ENCODE data around the gene EIF3CL. TPM values are rescaled to one million over a fixed set of nuclear protein-coding genes. Genes with fewer than 3 reads are reported as not detected.
"Not testable (repeated sequence)": the region's sequence is repeated elsewhere in the genome, so short reads cannot be mapped to it uniquely, and the experiment has no call there.

Gene EIF3CL
- total RNA-seq, 2 donors from 2014 or later: 155 to 261 TPM

DNA sequence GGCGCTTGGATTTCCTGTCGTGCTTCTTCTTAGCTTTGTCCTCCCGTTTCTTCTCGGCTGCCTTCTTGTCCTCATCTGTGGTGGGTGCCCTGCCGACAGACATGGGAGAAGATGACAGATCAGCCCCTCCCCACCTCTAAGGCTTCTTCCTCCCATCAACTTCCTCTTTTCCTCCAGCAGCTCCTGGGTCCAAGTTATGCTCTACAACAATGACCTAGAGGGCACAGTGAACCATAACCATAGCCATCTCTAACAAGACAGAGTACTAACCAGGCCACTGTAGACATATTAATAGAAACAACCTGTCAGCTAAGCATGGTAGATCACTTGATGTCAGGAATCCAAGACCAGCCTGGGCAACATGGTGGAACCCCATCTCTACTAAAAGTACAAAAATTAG, 11.6 kb downstream of the EIF3CL start:
- no CpG with 5 or more reads among the region's 5 CpGs for WGBS
- DNase-seq (ENCODE audit: low spot score); H3K4me3 ChIP-seq; H3K4me1 ChIP-seq (replicated peaks); H3K9me3 ChIP-seq; intact Hi-C loops (cut with DNase I); H3K27ac ChIP-seq; H3K27me3 ChIP-seq (replicated peaks; ENCODE audit: insufficient read depth); H3K36me3 ChIP-seq: not testable (repeated sequence)

DNA sequence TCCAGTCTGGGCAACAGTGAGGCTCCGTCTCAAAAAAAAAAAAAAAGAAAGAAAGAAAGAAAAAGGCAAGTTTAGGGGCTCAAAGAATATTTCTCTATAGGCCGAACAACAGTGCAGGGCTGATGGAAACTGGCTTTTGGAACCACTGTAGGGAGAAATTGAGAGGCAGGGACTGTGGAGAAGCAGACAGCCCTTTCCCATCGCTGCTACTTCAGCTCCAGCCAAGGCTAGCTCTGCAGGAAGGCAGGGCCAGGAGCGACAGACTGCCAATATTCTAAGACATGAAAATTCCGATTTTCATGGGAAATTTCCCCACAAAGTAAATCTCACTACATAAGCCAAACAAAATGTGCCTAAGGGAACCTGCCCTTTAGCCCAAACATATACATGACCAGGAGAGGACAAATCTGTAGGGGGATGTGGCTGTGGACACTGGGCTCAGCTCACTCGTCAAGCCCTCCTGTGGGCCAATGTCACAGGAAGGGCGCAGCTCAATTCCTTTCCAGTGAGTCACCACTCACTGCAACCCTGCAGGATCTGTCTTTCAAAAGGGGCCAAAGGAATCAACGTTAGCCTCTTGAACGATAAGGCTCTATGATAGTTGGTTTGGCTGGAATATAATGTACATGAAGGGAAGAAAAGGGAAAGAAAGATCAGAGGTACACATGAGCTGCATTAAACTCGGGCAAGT, 21.3 kb downstream of the EIF3CL start:
- H3K27me3 ChIP-seq (replicated peaks; ENCODE audit: insufficient read depth); DNase-seq (ENCODE audit: low spot score); H3K4me3 ChIP-seq; H3K27ac ChIP-seq; H3K9me3 ChIP-seq; H3K36me3 ChIP-seq; H3K4me1 ChIP-seq (replicated peaks); intact Hi-C loops (cut with DNase I): not testable (repeated sequence)
- 81% methylated on average over 4 of the region's 10 CpGs for WGBS

DNA sequence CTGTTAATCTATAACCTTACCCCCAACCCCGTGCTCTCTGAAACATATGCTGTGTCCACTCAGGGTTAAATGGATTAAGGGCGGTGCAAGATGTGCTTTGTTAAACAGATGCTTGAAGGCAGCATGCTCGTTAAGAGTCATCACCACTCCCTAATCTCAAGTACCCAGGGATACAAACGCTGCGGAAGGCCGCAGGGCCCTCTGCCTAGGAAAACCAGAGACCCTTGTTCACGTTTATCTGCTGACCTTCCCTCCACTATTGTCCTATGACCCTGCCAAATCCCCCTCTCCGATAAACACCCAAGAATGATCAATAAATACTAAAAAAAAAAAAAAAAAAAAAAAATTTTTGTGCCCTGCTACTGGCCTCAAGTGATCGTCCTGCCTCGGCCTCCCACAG, 25.8 kb downstream of the EIF3CL start:
- H3K9me3 ChIP-seq; intact Hi-C loops (cut with DNase I): not testable (repeated sequence)

DNA sequence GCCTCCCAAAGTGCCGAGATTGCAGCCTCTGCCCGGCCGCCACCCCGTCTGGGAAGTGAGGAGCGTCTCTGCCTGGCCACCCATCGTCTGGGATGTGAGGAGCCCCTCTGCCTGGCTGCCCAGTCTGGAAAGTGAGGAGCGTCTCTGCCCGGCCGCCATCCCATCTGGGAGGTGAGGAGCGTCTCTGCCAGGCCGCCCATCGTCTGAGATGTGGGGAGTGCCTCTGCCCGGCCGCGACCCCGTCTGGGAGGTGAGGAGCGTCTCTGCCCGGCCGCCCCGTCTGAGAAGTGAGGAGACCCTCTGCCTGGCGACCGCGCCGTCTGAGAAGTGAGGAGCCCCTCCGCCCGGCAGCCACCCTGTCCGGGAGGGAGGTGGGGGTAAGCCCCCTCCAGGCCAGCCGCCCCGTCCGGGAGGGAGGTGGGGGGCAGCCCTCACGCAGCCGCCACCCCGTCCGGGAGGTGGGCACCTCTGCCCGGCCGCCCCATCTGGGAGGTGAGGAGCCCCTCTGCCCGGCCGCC, 26.5 kb downstream of the EIF3CL start:
- DNase-seq (ENCODE audit: low spot score); H3K9me3 ChIP-seq; H3K27ac ChIP-seq; H3K4me1 ChIP-seq (replicated peaks); H3K27me3 ChIP-seq (replicated peaks; ENCODE audit: insufficient read depth); intact Hi-C loops (cut with DNase I); H3K36me3 ChIP-seq; H3K4me3 ChIP-seq: not testable (repeated sequence)
- WGBS: 97% methylated on average over 22 of the region's 38 CpGs

More for the DNA sequence above, 25.8 kb downstream of the EIF3CL start:
- peak; percentile 1 for DNase-seq (ENCODE audit: low spot score)
- H3K4me3 ChIP-seq; H3K27me3 ChIP-seq (replicated peaks; ENCODE audit: insufficient read depth); H3K4me1 ChIP-seq (replicated peaks); H3K27ac ChIP-seq; H3K36me3 ChIP-seq: not testable (repeated sequence)
- whole genome bisulfite sequencing: 89% methylated on average over 8 of the region's 10 CpGs

DNA sequence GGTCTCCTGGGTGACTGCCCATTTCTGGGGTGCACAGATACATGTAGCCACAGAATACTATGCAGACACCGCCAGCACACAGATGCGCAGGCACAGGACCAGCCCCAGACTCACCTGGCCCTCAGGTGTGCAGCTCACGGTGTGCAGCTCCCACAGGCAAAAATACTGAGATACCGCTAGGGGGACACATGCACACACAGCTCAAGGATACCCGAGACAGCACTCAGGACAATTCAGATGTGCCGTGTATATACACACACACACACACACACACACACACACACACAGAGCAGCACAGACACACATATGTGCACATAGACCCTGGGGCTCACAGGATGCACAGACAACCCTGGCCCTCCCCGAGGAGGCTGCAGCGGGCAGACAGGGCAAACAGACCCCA, 28.5 kb downstream of the EIF3CL start:
- H3K27me3 ChIP-seq (replicated peaks; ENCODE audit: insufficient read depth); H3K27ac ChIP-seq; intact Hi-C loops (cut with DNase I); H3K9me3 ChIP-seq; H3K36me3 ChIP-seq; H3K4me1 ChIP-seq (replicated peaks); H3K4me3 ChIP-seq: not testable (repeated sequence)
- peak; percentile 4 for DNase-seq (ENCODE audit: low spot score)
- no CpG with 5 or more reads among the region's 8 CpGs for WGBS

DNA sequence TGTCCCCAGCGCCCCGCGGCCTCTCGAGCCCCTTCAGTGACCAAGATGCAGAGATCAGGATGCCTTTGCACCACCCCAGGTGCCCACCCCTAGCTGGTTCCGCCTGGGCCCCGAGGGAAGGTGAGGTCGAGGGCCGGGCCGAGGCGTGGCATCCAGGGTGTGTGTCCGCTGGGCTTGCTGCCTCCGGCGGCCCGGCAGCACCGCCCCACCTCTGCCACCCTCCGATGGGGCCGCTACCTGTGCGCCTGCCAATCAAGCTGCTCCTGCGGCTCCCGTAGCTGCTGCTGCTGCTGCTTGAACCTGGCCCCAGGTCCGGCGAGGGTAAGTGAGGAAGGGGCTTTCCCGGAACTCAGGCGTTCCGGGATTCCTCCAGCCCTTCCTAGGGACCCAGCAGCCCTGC, 29.4 kb downstream of the EIF3CL start:
- H3K27ac ChIP-seq; DNase-seq (ENCODE audit: low spot score); H3K27me3 ChIP-seq (replicated peaks; ENCODE audit: insufficient read depth); H3K4me1 ChIP-seq (replicated peaks); H3K4me3 ChIP-seq; H3K36me3 ChIP-seq; H3K9me3 ChIP-seq; intact Hi-C loops (cut with DNase I): not testable (repeated sequence)
- 0% methylated on average over 1 of the region's 25 CpGs for WGBS

DNA sequence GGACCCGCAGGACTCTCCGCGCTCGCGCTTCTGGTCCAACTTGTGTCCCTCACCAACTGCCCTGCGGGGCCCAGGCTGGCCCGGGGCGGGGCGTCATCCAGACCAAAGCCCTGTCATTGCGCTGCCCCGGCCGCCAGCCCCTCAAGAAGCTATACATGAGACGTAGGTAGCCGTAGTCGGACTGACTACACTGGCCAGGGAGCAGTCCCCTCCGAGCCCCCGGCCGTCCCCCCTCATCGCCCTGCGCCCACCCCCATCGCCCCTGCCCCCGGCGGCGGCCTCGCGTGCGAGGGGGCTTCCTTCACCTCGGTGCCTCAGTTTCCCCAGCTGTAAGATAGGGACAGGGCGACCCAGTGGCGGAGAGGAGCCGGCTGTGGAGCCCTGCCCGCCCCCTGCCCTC, 35.7 kb downstream of the EIF3CL start:
- H3K27me3 ChIP-seq (replicated peaks; ENCODE audit: insufficient read depth); H3K36me3 ChIP-seq; H3K4me1 ChIP-seq (replicated peaks); DNase-seq (ENCODE audit: low spot score); H3K9me3 ChIP-seq; intact Hi-C loops (cut with DNase I); H3K27ac ChIP-seq; H3K4me3 ChIP-seq: not testable (repeated sequence)
- WGBS: 40% methylated on average over 1 of the region's 32 CpGs

DNA sequence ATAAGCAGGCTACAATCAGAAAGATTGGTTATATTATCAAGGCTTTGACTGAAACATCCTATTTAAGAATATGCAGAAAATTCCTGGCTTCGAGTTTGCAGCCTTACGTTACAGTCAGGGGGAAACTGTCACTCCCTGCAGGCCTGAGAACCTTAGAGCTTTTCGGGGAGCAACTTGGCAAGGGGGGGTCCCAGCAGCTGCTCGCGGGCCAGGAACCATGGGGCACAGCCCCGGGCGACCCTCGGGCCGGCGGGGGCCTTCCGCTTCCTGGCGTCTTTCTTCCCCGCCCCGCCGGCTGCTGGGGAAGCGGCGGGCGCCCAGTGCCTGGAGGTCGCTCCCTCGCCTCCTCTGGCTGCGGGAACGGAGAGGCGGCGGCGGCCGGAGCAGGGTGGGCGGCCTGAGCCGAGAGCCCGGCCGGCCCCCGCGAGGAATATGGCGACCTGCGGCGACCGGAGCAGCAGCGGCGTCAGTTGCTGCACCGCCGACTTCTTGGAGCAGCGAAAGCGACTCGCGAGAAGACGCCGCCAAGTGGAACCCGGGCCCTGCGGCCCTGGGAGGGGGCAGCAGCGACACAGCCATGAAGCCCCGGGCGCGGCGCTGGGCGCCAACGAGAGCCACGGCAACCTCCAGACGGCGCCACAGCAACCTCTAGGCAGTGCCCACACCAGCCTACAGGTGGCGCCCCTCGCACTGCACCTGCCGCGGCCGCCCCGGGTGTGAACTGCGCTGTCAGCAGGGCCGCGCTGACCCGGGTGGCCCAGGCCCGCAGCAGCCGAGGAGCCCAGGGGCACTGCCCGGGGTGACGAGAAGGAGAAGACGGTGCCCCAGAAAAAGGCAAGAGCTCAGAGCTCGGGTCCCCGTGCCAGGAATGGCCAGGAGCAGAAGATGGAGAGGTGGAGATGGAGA, 39.1 kb downstream of the EIF3CL start:
- 2% methylated on average over 15 of the region's 75 CpGs for WGBS
- DNase-seq (ENCODE audit: low spot score); intact Hi-C loops (cut with DNase I); H3K27me3 ChIP-seq (replicated peaks; ENCODE audit: insufficient read depth); H3K4me1 ChIP-seq (replicated peaks); H3K9me3 ChIP-seq; H3K27ac ChIP-seq; H3K36me3 ChIP-seq; H3K4me3 ChIP-seq: not testable (repeated sequence)

DNA sequence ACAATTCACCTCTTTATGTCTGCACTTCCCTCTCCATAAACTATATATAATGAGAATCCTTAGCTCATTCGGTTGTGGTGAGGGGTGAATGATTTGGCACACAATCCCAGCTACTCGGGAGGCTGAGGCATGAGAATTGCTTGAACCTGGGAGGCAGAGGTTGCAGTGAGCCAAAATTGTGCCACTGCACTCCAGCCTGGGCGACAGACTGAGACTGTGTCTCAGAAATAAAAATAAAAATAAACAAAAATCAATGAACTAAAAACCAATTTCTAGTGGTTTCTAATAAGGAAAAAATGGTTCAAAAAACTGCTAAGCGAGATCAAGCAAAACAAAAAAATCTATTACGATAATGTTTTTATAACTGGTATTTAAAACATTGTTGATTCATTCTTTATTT, 40.2 kb downstream of the EIF3CL start, which contains the start of gene NPIPB6:
NPIPB6 (minus strand) TSS at position 101 of the 400 bp plus-strand sequence. CDS start 686 bp downstream, outside the sequence.
- H3K4me3 ChIP-seq; H3K27me3 ChIP-seq (replicated peaks; ENCODE audit: insufficient read depth); DNase-seq (ENCODE audit: low spot score); H3K9me3 ChIP-seq; H3K4me1 ChIP-seq (replicated peaks); H3K36me3 ChIP-seq; H3K27ac ChIP-seq; intact Hi-C loops (cut with DNase I): not testable (repeated sequence)
- WGBS: no CpG with 5 or more reads among the region's 5 CpGs

DNA sequence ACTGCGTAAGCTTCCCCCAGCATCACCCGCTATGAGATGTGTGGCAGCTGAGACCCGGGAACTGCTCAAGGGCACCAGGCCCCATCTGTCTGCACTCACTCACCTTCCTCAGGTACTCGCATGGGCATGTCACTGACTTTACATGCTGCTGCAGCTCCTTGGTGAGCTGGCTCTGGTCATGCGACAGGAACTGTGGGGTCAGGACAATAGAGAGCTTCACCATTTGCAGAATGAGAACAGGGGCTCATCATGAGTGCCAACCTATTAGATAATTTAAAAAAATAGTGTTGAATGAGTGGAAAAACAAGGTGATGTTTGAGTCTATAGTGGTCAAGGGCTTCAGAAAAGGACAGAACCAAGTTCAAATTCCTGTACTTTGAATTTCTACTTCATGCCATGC, 41.0 kb downstream of the EIF3CL start:
- H3K4me3 ChIP-seq; H3K4me1 ChIP-seq (replicated peaks); H3K9me3 ChIP-seq; H3K27ac ChIP-seq; H3K27me3 ChIP-seq (replicated peaks; ENCODE audit: insufficient read depth); intact Hi-C loops (cut with DNase I); H3K36me3 ChIP-seq: not testable (repeated sequence)
- peak; percentile 6 for DNase-seq (ENCODE audit: low spot score)
- WGBS: 41% methylated on average over 2 of the region's 5 CpGs

DNA sequence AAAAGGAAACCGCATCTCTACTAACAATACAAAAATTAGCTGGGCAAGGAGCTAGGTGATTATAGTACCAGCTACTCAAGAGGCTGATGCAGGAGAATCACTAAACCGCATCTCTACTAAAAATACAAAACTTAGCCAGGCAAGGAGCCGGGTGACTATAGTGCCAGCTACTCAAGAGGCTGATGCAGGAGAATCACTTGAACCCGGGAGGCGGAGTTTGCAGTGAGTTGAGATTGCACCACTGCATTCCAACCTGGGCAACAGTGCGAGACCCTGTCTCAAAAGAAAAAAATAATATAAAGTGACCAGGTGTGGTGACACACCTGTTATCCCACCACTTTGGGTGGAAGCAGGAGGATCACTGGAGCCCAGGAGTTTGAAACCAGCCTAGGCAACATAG, 65.4 kb downstream of the EIF3CL start:
- H3K27ac ChIP-seq; H3K4me1 ChIP-seq (replicated peaks); H3K36me3 ChIP-seq; H3K4me3 ChIP-seq; DNase-seq (ENCODE audit: low spot score); H3K27me3 ChIP-seq (replicated peaks; ENCODE audit: insufficient read depth); H3K9me3 ChIP-seq; intact Hi-C loops (cut with DNase I): not testable (repeated sequence)
- 89% methylated on average over 6 of the region's 6 CpGs for WGBS

DNA sequence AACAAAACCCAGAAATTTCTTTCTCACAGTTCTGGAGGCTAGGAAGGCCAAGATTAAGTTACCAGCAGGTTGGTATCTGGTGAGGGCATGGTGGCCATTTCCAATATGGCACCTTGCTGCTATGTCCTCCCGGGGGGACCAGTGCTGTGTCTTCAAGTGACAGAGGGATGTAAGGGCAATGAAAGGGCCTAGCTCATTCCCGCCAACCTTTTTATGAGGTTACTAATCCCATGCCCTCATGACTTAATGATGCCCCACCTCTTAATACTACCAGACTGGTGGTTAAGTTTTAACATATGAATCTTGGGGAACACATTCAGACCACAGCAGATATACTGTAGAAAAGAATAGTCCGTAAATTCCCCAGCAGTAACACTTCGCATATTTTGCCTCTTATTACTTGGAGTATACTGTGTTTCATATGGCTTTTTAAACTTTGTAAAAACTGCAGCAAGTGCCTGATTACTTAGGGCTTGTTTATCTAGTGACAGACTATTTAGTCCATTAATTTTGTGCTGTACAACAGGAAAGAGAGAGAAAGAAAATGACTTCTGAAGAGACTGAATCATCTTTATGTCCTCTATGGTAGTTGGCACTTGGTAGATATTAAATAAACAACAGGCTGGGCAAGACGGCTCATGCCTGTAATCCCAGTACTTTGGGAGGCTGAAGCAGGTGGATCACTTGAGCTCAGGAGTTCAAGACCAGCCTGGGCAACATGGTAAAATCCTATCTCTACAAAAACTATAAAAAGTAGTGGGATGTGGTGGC, 66.5 kb downstream of the EIF3CL start:
- H3K4me1 ChIP-seq (replicated peaks); H3K27me3 ChIP-seq (replicated peaks; ENCODE audit: insufficient read depth); H3K9me3 ChIP-seq; H3K27ac ChIP-seq; H3K36me3 ChIP-seq; H3K4me3 ChIP-seq; intact Hi-C loops (cut with DNase I); DNase-seq (ENCODE audit: low spot score): not testable (repeated sequence)
- 67% methylated on average over 5 of the region's 5 CpGs for WGBS
